GM20000 (cell line): ENCODE results near the gene RFX7.

Experiments used
- DNase-seq: peaks from one replicate; pipeline ENCODE4 v3.0.0; 2012; ENCODE audit warnings: low spot score
- TF ChIP-seq, protein P1 (sequence below): IDR thresholded peaks from 2 replicates; pipeline ENCODE4 v1.5.1; 2012; ENCODE audit warnings: mild to moderate bottlenecking, control low read depth; ENCODE audit errors: extremely low read depth, missing control alignments

Gene RFX7

DNA sequence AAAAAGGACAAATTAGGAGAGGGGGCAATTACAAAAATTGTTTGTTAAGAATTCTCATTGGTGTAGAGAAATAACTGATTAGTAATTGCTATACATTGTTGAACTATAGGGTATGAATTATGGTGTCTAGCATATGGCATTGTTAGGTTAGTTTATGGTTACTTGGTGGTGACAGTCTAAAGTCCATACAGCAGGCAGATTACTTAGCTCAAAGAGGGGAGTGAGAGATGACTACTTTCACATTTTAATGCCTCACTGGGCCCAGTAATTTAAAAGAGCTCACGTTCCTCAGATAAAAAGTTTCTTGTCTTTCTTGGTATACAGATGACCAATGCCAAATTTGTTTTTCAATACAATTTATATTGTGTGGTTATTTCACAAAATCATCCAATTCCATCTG, 137.8 kb downstream of the RFX7 start:
- DNase-seq: no peak
- TF ChIP-seq, protein P1, sequence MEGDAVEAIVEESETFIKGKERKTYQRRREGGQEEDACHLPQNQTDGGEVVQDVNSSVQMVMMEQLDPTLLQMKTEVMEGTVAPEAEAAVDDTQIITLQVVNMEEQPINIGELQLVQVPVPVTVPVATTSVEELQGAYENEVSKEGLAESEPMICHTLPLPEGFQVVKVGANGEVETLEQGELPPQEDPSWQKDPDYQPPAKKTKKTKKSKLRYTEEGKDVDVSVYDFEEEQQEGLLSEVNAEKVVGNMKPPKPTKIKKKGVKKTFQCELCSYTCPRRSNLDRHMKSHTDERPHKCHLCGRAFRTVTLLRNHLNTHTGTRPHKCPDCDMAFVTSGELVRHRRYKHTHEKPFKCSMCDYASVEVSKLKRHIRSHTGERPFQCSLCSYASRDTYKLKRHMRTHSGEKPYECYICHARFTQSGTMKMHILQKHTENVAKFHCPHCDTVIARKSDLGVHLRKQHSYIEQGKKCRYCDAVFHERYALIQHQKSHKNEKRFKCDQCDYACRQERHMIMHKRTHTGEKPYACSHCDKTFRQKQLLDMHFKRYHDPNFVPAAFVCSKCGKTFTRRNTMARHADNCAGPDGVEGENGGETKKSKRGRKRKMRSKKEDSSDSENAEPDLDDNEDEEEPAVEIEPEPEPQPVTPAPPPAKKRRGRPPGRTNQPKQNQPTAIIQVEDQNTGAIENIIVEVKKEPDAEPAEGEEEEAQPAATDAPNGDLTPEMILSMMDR: no peak

DNA sequence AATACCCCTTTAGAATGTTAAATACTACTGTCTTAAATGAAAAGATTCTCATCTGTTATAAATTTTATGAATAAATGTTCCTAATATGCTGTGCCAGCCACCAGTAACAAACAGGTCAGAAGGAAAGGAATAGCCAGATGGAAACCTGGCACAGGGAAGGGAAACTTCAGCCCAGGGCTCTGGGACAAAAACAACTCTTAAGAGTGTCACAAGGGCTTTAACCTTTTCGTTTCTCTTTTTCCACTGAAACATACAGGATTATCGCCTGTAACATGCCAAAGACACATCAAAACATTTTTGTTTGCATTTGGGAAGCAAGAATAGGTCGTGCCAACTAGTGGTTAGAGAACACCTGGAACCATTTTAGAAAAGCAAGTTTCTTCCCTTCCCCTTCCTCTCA, 141.2 kb downstream of the RFX7 start:
- TF ChIP-seq, protein P1: no peak
- no peak for DNase-seq

DNA sequence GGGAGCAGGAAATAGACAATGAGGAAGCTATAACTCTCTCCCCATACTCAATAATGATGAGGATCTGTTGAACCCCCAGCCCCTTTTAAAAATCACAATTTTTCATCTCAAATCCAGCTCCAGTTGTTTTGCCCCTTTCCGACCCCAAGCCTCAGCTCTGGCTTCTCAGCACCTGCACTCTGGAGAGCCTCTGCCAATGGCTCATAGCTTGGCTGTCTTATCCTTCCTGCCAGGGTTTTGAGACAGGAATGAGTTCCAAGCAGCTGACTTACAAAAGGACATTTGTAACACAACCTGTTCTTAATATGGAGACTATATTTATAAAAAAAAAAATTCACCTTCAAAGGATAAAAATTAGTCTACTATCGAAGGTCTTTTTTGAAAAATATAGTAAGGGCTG, 144.4 kb downstream of the RFX7 start:
- TF ChIP-seq, protein P1: no peak
- DNase-seq: no peak

DNA sequence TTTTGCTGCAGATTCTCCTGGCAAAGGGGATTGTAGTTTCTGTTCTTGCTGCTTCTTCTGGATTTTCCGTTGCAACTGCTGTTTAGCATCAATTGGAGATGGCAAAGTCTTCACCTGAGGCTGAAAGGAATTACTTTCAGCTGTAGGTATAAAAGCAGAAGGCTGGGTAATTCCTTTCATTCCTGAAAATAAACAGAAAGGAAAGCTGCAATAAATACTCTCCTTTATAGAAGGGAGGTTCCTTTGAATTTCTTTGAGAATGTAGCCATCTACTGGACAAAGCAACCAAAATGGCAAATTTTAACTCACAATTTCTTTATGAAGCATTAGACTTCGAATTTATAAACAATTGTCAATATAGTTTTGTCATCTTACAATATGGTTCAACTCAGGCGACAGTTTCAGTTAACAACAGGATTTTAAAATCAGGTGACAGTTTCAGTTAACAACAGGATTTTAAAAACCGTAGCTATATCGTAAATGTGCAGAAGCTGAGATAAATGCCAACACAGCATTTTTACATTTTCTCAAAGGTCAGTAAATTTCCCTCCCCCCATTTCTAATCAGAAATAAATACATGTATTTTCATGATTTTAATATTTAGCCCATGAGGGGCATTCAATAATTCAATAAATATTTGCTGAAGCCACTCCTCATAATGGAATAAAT, 145.3 kb downstream of the RFX7 start:
- TF ChIP-seq, protein P1: no peak
- no peak for DNase-seq

DNA sequence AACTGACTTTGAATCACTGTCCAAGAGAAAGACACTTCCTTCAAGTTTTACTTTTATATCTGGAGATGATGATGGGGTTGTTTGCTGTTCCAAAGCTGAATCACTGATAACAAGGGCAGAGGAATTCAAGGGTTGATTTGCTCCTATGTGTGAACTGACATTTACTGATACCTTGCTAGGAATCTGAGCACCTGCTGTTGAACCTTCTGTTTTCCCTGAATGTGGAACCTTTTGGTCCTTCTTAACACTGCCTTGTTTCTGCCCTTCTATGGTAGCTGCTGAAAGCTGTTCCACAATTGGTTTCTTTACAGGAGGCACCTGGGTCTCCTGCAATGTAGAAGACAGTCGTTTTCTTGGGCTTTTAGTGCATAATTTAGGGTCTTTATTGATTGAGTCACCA, 148.3 kb downstream of the RFX7 start:
- TF ChIP-seq, protein P1: no peak
- no peak for DNase-seq

DNA sequence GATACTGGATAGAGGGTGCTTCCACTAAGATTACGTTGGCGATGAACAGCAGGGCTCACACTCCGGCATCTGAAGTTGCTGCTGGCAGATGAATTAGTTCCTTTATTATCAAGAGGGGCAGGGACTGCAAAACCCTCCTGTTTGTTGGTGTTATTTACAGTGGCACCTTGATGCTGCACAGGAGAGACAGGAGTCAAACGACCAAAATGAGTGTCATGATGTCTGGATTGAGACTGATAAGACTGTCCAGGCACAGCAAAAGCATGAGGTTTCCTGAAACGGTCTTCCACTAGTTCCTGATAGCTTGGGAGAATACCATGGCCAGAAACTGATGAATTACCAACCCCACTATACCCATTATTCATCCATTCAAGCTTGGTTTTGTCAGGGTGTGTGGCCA, 149.5 kb downstream of the RFX7 start:
- TF ChIP-seq, protein P1: no peak
- DNase-seq: no peak

DNA sequence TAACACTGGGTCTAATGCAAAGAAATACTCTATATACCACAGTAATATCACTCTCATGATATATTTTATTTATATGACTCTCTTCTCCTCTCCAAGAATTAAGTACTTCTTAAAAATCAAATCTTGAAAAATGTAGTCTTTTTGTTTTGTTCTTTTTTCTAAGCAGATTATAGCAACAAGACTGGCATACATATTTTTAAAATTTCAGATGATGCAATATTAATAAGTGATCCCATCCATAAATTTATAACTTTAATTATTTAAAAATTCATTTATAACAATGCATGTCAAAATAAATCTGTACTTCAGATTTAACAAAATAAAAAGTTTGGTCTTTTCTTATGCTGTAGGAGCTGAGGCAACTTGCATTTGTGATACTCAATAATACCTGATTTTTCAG, 155.3 kb downstream of the RFX7 start:
- no peak for DNase-seq
- TF ChIP-seq, protein P1: no peak
